Fibroblast of villous mesenchyme (primary cell): ENCODE measurements around the gene HBP1. TPM values are rescaled to one million over a fixed set of nuclear protein-coding genes. Genes with fewer than 3 reads are reported as not detected.
"Not testable (repeated sequence)": the region's sequence is repeated elsewhere in the genome, so short reads cannot be mapped to it uniquely, and the experiment has no call there.

Source experiments
- DNase-seq: peaks from one replicate; pipeline ENCODE4 v3.0.0-alpha.2; 2010; ENCODE audit warnings: low read depth
- H3K4me3 ChIP-seq: 2 replicates; pipeline ENCODE4 v1.5.1; 2011; ENCODE audit warnings: low read depth, mild to moderate bottlenecking, low read length
- CTCF ChIP-seq: IDR thresholded peaks from 2 replicates; pipeline ENCODE4 v1.5.1; 2012; ENCODE audit warnings: low read depth, mild to moderate bottlenecking, low read length; ENCODE audit not compliant: insufficient read depth
- total RNA-seq: library from RNA; depleted of rRNA; stranded (reverse); fragments of >200 nt; gene quantifications from 2 replicates; pipeline ENCODE4 v1.2.3, GENCODE V29; 2012

HBP1 gene
- total RNA-seq, 1 donor: 66.9 TPM

DNA sequence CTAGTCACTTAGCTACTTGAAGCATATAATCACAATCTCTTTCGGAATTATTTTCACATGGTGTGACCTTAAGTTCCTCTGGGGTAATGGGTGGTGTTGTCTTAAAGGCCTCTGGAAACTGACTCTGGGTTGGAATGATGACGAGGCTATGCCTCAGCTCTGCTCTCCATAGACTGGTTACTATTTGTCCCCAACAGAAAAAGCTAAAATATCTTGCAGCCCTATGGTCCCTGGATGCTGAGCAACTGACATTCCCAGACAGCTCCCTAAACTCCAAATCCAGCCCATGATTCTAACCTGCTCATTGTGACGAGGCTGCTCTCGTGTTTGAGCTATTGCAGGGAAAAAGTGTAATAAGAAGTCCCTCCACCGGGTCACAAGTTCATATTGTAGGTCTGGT is 51.6 kb downstream of the HBP1 start:
- DNase-seq: no peak
- TF ChIP-seq CTCF: no peak
- H3K4me3 ChIP-seq: no peak overlapping the region

DNA sequence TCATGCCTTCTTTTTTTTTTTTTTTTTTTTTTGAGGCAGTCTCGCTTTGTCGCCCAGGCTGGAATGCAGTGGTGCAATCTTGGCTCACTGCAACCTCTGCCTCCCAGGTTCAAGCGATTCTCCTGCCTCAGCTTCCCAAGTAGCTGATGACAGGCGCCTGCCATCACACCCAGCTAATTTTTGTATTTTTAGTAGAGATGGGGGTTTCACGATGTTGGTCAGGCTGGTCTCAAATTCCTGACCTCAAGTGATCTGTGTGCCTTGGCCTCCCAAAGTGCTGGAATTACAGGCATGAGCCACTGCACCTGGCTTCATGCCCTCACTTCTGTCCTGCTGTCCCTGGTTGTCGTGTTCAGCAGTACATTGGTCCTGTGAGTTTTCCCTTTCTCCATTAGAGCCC is 52.0 kb downstream of the HBP1 start:
- DNase-seq, H3K4me3 ChIP-seq: not testable (repeated sequence)

DNA sequence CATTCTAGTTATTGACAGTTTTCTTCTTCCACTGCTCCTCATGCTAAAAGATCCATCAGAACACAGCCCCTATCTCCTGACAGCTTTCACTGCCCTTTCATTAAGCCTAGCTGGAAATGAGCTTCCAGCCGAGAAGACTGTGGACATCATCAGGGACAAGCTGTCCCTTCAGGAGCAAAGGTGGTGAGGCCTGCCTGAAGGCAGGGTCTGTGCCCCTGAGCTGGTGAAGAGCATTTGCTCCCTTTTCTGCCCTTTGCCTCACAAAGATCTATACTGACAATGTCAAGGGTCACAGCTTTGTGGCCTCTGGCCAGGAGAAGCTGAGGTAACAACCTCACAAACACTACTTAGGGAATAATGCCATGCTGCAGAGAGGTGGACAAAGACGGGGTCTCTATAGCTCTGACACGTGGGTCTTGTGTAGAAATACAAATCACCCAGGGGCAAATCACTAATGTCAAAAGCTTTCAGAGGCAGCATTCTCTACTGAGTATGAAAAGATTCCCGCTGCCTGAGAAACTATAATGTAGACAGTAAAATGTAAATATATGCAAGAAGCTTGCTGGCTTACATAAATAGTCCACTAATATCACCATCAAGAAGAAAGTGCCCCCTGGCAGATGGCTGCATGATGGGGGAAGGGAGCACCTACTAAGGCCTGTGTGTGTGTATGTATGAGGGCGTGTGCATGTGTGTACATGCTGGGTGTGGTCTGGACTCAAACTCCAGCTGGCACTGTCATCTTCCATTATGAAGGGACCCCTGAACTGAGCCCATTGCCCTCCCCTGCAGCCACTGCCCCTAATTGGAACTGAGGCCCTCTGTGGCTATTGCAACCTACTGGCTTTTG is 55.8 kb downstream of the HBP1 start:
- TF ChIP-seq CTCF: no peak
- no peak overlapping the region for H3K4me3 ChIP-seq
- no peak for DNase-seq

DNA sequence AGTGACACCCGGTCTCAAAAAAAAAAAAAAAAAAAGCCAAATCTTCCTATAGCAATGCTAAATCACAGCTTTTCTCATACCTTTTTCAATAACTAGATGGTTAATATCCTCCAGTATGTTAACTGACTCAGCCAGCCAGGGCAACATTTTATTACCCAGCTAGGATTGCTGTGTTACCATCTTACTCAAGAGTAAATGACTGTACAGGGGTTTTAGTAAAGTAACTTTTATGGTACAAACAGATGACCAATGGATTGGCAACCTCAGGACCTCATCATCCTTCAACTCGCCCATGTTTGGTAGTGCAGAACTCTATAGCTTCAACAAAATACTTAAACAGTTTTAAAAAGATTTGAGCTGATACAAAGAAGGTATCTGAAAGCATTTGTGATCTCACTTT is 59.5 kb downstream of the HBP1 start:
- TF ChIP-seq CTCF: no peak
- H3K4me3 ChIP-seq: no peak overlapping the region
- no peak for DNase-seq

- DNase-seq: no peak
- no peak for TF ChIP-seq CTCF
- H3K4me3 ChIP-seq: no peak overlapping the region
Observed at GRCh38 chr7:107230334-107230733, 61.5 kb downstream of the HBP1 start.

DNA sequence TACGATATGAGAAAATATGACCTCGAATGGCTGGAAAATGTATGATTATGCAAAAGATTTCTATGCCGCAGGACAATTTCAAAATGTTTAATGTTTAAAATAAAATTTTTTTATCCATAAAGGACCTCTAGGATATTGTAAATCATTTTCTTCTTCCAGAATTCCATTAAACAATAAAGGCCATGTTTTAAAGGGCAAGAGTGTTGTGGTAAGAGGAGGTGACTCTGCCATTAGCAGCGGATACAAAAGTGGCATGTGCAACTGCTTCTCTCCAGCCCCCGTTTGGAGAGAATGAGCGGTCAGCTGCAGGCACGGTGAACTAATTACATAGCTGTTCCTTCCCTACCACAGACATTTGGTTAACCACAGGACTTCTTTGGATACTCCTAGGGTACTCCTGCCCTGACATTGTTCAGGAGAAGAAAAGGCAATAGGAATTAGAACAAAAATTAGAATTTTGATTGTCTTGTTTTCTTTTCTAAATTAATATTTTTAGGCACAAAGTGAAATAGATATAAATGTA is 63.8 kb downstream of the HBP1 start:
- peak; percentile 12 for DNase-seq
- no peak for TF ChIP-seq CTCF
- H3K4me3 ChIP-seq: no peak overlapping the region

DNA sequence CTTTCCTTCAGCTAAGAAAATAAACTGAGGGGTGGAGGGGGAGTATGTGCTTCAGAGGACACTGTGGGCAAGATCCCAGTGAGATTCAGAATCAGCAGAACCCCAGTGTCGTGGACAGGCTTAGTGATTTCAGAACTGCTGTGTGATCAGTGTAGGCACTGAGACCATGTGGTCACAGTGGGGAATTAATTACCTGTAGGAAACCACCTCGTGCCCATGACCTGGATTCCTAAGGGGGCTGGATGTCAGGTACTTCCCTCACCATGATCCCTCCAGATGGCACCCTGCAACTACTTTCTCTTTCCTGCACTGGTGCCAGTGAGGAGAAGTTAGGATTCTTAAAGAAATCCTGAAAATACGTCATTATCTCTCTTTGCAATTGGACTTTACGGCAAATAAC is 64.4 kb downstream of the HBP1 start:
- TF ChIP-seq CTCF: no peak
- DNase-seq: no peak
- H3K4me3 ChIP-seq: no peak overlapping the region
